ENCODE measurements around the gene ZNF776.
"Not testable (repeated sequence)": the region's sequence is repeated elsewhere in the genome, so short reads cannot be mapped to it uniquely, and the experiment has no call there.

ZNF776 gene

DNA sequence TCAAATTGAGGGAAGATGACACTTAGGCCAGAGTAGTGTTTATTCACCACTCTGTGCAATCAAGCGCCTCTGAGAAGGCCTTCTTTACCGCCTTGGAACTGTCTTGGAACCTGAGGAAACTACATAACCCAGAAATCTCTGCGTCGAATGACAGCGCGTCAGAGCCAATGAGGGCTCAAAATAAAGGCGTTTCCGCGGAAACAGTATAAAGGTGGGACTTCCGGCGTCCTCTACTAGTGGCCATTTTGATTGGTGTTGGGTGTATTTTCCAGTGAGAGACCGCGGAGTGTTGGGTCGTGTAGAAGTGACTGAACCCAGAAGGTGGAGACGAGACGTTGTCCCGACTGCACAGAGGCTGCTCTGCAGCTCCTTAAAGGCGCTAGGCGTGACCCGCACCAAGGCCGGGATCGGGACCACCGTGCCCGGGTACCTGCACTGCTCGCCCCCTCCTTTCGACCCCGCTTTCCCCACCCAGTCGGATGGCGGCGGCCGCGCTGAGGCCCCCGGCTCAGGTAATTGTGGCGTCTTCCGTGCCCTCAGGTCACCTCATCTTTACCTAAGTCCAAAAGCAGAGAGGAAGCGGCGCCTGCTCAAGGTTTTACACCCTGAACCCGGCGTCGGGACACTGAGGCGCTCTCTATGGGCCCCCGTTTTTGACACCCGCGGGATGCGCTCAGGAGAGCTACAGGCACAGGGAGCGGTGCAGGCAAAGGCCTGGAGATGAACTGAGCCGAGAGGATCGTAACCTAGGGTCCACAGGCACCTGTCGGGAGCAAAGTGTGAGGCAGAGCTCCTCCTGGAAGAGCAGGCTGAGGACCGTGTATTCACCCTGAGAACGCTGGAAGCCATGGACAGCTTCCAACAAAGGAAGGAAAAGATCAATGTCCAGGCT, at the start of gene ZNF776:
TSS of gene ZNF776 (plus strand) at position 236 of the 892 bp plus-strand sequence. CDS start at position 480, 244 bp downstream.
- DNase-seq, result peak; percentile 72 to 83

DNA sequence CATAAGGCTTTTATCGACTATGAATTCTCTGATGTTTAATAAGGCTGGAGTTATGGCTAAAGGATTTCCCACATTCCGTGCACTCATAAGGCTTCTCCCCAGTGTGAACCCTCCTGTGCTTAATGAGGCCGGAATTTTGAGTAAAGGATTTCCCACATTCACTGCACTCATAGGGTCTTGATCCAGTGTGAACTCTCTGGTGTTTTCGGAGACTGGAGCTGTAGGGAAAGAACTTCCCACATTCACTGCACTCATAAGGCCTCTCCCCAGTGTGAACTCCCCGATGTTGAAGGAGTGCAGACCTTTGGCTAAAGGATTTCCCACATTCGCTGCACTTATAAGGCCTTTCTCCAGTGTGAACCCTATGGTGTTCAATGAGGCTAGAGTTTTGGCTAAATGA, 45.0 kb upstream of the ZNF776 start:
- DNase-seq, result no peak

DNA sequence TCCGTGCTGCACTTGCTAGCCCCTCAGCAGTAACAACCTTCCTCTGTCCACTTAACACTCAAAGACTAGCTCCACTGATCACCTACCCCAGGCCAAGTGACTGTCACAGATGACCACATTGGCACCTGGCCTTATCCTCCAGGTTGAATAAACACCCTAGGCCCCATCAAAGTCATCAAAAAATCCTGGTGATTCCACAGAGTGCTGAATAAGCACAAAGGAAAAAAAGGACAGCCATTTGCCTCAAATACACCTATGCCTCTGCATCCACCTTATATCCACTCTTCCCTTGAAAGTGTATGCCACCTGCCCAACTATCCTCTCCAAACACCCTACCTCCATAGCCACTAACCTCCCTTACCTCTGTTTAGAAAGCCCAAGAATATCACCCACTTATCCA, 40.3 kb upstream of the ZNF776 start:
- no peak for DNase-seq

DNA sequence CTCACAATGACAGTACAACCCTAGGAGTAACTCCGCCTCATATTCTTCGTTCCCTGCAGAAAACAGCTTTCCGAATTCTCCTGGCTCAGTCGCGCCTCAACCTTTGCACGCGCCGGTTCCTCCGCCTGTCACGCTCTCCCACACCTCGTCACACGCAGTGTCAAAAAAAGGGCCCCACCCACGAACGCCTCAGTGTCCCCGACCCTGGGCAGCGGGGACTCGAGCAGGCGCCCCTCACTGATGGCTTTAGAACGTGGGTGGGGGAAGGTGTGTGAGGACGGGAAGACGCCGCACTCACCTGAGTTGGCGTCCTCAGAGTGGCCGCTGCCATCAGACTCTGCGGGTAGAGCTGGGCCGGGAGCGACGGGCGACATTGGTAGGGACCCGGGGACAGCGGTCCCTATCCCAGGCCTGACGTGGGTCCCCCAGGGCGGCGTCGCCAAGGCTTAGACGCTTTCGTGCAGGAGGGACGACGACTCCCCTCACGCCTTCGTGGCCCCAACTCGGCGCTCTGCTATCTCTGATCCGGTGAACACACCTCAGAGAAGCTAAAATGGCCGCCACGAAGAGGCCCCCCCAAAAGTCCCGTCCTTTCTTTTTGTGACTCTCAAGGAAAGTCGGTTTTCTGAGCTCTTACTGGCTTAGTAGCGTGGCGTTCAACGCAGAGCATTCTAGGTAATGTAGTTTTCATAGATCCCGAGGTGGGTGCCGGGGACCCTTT, 37.8 kb upstream of the ZNF776 start, which contains the start of gene ZNF154:
TSS of gene ZNF154 (minus strand) at position 564 of the 721 bp plus-strand sequence. CDS start at position 331, 233 bp downstream.
- peak; percentile 10 to 30 for DNase-seq

DNA sequence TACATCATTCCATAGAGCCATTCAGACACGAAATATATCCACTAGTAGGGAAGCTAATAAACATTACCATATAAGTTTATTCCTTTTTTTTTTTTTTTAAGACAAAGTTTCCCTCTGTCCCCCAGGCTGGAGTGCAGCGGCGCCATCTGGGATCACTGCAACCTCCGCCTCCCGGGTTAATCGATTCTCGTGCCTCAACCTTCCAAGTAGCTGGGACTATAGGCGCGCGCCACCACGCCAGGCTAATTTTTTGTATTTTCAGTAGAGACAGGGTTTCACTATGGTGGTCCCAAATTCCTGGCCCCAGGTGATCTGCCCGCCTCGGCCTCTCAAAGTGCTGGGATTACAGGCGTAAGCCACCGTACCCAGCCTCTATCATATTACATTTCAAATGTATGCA, 37.0 kb upstream of the ZNF776 start:
- no peak for DNase-seq

DNA sequence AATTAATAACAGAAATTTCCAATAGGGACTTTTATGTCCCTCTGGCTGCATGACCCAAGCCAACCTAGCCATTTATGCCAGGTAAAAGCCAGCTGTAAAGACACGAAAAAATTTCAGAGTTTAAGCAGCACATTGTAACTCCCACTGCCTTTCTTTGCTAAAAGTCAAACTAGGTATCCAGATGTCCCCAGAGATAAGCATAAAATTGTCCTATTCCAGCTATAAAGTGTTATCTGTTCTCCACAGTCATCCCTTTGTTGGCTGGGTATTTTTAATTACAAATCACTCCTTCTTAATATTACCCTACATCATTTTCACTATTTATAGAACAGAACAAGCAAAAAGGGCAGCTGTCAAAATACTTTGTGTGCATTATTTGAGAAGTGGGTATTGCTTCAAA, 34.4 kb upstream of the ZNF776 start:
- DNase-seq, result no peak

DNA sequence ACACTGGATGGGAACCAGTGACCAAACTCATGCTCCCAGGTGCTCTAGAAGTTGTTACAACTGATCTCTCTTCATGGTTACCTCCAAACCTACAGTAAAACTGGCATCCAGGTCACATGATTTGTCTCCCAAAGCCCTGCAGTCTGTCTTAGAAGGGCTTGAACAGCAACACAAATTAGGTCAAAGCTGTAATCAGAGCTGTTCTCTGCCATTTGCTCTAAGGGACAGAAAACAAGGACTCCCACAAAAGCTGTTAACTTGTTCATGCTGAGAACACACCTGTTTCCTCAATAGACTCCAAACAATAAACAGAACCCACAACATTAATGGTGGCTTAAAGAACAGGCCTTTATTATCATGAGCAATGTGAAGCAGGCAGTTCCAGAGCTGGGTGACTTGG, 27.2 kb upstream of the ZNF776 start:
- no peak for DNase-seq

DNA sequence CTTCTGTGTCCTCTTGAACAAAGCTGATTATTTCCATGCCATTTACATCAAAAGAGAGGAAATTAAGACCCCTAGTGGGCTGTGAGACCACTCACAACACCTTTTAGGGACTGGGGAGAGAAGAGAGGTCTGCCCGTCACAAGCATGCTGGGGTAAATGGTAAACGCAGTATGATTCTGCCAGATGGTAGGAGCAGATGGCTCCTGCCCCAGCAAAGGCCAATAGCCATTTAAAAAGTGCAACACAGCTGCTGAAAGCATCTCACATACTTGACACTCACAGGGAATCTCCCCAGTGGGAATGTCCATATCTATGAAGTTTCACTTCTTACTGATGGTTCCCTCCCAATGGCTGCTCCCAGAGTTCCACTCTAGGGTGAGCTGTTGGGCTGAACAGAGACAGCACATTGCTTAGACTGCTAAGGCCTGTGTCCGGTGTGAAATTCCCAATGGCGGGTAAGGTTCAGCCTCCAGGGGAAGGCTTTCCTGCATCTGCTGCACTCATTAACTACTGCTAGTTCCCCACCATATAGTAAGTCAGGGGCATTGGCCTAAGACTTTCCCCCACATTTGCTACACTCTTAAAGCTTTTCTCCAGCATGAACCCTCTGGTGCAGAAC, 26.6 kb upstream of the ZNF776 start:
- DNase-seq, result no peak

DNA sequence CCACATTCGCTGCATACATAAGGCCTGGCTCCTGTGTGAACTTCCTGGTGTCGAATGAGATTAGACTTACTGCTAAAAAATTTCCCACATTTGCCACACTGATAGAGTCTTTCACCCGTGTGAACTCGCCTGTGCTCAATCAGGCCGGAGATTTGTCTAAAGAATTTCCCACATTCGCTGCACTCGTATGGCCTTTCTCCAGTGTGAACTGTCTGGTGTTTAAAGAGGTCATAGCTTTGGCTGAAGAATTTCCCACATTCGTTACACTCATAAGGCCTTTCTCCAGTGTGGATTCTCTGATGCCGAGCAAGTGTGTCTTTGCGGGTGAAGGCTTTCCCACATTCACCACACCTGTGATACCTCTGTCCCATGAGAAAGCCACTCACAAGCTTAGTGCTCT, 25.7 kb upstream of the ZNF776 start:
- no peak for DNase-seq

DNA sequence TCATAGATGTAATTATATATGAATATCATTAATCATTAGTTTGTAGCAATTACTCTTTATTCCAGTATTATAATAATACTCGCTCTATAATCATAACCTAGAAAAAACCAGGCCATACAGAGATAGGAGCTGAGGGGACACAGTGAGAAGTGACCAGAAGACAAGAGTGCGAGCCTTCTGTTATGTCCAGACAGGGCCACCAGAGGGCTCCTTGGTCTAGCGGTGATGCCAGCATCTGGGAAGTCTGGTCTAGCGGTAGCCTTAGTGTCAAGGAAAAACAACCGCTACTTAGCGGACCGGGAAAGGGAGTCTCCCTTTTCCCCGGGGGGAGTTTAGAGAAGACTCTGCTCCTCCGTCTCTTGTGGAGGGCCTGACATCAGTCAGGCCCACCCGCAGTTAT, 8.3 kb upstream of the ZNF776 start:
- peak; percentile 39 to 45 for DNase-seq

DNA sequence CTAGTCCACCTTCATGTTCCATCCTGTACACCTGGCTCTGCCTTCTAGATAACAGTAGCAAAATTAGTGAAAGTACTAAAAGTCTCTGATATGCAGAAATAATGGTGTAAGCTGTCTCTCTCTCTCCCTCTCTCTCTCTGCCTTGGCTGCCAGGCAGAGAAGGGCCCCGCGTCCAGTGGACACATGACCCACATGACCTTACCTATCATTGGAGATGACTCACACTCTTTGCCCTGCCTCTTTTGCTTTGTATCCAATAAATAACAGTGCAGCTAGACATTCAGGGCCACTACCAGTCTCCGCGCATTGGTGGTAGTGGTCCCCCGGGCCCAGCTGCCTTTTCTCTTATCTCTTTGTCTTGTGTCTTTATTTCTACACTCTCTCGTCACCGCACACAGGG, 7.8 kb upstream of the ZNF776 start:
- not testable (repeated sequence) for DNase-seq

DNA sequence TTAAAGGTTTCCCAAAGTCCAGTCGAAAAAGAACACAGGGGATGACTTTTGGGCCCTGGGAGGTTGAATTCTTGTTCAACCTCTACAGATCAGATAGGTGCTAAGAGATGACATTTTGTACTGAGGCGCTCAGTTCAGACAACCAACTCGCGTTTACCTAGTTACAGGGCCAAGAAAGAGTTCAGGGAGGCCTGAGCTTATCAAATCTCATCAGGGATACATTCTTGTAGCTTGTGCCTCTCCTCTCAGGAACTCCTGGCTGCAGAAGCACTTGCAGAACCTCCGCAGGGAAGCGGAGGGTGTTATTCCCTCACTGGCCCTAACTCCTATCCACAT, 825 bp downstream of the ZNF776 start:
- DNase-seq, result no peak

DNA sequence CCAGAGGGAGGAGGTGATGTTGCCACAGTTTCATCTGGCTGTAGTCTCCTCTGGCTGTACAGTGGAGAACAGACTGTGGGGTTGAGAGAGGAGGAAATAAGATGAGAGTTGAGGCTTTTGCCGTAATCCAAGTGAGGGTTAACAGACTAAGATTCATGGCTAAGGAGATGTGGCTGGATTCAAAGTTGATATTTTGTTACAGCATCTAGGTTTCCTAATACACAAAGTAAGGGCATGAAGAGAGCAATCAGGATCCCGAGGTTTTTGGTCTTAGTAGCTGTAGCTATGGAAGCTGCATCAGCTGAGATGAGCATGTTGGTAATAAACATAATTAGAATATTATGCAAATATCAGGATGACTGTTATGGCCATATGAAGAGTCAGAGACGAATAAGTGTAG, 1.4 kb downstream of the ZNF776 start:
- DNase-seq, result no peak

DNA sequence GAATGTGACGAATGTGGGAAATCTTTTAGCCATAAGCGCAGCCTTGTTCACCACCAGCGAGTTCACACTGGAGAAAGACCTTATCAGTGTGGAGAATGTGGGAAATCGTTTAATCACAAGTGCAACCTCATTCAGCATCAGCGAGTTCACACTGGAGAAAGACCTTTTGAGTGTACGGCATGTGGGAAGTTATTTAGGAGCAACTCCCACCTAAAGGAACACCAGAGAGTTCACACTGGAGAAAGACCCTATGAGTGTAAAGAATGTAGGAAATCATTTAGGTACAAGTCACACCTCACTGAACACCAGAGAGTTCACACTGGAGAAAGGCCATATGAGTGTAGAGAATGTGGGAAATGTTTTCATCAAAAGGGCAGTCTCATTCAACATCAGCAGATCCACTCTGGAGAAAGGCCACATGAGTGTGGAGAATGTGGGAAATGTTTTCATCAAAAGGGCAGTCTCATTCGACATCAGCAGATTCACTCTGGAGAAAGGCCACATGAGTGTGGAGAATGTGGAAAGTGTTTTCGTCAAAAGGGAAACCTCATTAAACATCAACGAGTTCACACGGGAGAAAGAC, 7.6 kb downstream of the ZNF776 start:
- no peak for DNase-seq

DNA sequence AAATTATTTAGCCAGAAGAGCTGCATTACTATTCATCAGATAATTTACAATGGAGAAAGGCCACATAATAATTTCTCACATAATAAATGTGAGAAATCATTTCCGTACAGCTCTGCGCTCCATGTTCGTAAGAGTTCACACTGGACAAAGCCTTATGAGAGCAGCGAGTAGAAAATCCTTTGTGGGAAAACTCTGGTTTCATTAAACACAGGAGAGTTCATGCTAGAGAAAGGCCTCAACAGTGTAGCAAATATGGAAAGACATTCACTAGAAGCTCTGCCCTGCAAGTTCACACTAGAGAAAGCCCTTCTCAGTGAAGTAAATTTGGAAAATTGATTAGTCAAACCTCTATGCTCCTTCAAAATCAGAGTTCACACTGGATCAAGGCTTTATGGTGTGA, 8.4 kb downstream of the ZNF776 start:
- no peak for DNase-seq

DNA sequence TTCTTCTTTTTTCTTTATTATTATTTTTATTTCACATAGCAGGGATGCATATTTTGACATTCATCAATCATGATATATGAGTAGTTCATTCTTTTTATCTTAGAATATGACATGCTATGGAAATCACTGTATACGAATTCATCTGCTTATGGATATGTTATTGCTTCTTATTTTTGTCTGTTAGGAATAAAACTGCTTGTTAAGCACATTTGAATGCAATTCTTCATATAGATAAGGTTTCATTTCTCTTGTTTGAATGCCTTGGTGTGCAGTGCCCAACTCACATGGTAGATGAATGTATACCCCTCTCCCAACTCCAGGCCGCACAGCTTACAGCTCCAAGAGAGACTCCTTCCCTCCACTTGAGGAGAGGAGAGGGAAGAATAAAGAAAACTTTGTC, 11.3 kb downstream of the ZNF776 start:
- DNase-seq, result no peak

DNA sequence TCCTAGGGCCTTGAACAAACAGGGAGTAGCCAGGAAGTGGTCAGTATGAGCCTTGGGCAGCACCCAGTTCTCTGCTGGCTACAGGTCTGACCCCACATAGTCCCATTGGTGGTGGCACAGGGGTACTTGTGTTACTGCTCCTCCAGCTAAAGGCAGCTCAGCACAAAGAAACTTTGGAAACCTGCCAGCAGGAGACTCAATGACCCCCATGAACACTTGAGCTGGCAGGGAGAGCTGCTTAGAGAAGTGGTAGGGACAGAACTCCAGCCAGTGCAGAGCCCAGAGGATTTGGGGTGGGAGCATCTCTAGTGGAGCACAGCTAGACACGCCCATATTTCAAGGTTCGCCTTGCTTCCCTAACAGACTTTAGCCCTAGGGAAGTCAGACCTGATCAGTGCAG, 12.5 kb downstream of the ZNF776 start:
- no peak for DNase-seq

DNA sequence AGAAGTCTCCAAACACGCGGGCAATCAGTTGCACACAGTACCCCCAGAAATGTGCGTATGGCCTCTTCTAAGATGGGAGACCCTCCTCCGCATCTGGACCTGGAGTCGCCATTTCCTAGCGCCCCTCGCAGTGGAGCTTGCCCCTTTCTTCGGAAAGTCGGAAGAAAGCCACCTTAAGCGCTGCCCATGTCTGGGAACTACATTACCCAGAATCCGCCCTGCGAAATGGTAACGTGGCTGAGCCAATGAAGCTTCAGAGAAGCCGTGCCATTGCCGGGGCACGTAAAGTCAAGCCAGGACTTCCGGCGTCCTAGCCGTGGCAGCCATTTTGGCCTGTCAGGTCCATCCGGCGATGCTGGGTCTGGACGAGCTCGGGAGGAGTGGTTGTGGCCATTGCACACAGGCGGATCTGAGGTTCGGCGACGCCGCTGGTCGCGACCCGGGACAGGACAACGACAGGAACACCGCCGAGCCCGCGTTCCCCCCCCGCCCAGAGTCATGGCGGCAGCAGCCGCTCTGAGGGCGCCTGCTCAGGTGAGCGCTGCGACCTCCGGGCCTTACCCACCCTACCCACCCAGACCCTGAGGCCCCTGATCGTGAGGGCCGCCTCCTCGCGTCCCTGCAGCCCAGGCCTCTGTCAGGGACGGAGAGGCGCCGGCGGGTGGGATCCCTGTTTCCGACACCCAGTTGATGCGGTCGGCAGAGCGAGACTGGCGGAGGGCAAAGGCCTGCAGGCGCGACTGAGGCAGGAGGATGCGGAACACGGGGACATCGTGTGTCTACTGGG, 22.9 kb downstream of the ZNF776 start, which contains the start of gene ZNF586:
TSS of gene ZNF586 (plus strand) at position 332 of the 787 bp plus-strand sequence. CDS start at position 499, 167 bp downstream.
- peak; percentile 85 to 86 for DNase-seq

DNA sequence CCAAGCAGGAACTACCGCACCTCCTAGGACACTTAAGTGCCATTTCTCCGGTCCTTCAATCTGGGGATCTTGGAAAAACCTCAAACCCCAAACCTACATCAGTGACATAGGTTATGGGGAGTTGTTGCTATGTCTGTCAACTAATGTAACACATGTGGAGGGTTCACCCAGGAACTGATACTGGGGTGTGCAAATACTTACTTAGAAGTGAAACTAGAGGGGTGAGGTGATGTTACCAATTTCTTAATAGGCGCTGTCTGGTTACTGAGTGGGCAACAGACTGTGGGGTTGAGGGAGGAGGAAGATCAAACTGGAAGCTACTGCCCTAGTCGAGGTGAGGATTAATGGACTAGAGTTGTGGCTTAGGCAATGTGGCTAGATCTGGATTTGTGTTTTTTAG, 24.8 kb downstream of the ZNF776 start:
- no peak for DNase-seq

DNA sequence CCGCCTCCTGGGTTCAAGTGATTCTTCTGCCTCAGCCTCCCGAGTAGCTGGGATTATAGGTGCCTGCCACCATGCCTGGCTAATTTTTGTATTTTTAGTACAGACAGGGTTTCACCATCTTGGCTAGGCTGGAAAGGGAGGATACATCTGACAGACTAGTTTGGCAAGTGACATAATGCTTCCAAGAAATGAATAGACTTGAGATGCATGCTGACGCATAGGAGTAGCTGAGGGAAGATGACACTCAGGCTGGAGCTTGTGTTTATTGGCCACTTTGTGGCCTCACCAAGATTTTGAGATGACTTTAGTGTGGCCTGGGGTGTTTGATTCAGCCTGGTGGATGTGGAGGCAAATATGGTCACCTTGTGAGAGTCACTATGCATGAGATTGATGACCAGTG, 26.9 kb downstream of the ZNF776 start:
- DNase-seq, result no peak

DNA sequence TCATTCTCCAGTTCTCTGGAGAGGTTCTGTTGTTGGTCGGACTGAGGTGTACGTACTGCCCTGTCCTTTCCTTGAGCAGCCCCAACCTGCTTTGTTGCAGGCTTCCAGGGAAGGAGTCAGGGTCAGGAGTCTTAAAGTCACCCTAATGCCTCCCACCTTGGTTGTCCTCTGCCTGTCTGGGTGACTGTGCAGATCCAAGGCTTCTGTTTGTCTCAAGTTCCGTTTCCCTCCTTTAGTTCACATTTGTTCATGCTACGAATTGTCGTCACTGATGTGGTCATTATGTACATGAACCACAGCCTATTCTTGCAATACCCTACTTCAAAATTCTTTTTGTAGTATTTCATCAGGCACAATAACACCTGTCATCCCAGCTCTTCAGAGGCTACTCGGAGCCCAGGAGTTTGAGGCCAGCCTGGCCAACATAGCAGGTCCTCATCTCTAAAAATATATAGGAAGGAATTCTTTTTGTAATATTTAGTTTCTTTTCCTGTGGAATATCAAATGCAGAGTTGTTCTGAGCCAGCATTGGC, 30.2 kb downstream of the ZNF776 start:
- DNase-seq, result no peak

DNA sequence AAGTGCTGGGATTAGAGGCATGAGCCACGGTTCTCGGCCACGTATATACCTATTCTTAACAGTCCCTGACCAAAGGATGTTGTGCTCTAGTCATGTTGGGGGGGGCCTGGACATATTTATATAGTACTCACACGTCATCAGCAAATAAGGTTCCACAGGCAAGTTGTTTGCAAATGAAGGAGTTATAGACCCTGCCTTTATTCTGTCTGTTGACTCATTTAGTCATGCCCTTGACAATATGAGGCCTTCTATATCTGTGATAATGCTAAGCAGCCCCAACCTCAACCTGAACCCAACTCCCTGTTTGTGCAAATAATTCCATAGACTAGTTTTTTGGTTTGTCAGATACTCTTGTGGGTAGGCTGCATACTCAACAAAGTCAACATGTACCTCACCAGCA, 31.7 kb downstream of the ZNF776 start:
- no peak for DNase-seq
